ENCODE measurements around the gene NCEH1. TPM values are rescaled to one million over a fixed set of nuclear protein-coding genes. Genes with fewer than 3 reads are reported as not detected.

The NCEH1 gene
- total and polyA plus RNA-seq, 9 of the 15 experiments (the other 6 are each of a cell fraction or from before 2014, with no cell fraction given) = 1.3 to 5.0 (median 2.8) TPM

- Histone ChIP-seq H3K36me3 (ENCODE audit: control insufficient read depth, insufficient read depth, low read length) (no peaks in the 10 kb centered on the region), H3K9me3 (replicated peaks; ENCODE audit: control insufficient read depth, insufficient read depth, low read depth, low read length) (no peaks in the 10 kb centered on the region), H4K20me1 (replicated peaks; ENCODE audit: control insufficient read depth, insufficient read depth, low read length) (no peaks in the 10 kb centered on the region), H3K9me1 (ENCODE audit: control insufficient read depth, insufficient read depth, low read length) (no peaks in the 10 kb centered on the region), H3K4me1 (replicated peaks in 1 of 2; ENCODE audit: control insufficient read depth in 2 of 2, insufficient read depth in 2 of 2, low read length in 2 of 2) (no peaks in the 10 kb centered on the region; a peak in 1 of 5 replicates), H3K9ac (ENCODE audit: insufficient read depth in 1 of 2, low read depth in 2 of 2, low read length in 2 of 2) (no peak overlapping the region), H2AFZ (ENCODE audit: low read depth, low read length) (no peak overlapping the region), H3K27me3 (ENCODE audit: control insufficient read depth in 2 of 2, insufficient read depth in 2 of 2, low read length in 2 of 2) (no peaks in the 10 kb centered on the region), H3K4me3 (no peak overlapping the region), H3K27ac (ENCODE audit: extremely low read depth, low read depth, low read length) (no peak overlapping the region), H3K79me2 (ENCODE audit: control insufficient read depth, insufficient read depth, low read length) (no peaks in the 10 kb centered on the region), H3K4me2 (ENCODE audit: insufficient read depth, low read length) (no peak overlapping the region)
- no peak for ATAC-seq
- BruUV-seq (replicated peaks) = no TSS peak
- in situ Hi-C loops (cut with MboI) (loop anchor here (25.0 kb wide), 1 partner anchor 1685 kb away; no protein-coding TSS in a partner anchor), intact Hi-C loops (cut with micrococcal nuclease) (no loop called here)
- FAIRE-seq = no peak
- no peak for TF ChIP-seq ZNF696 (CRISPR knock-in tag; conservative IDR thresholded peaks at IDR 0.05)
- no peak for TF ChIP-seq ZNF589 (CRISPR knock-in tag; IDR thresholded peaks at IDR 0.05; ENCODE audit: low read depth)
- no peak for TF ChIP-seq NCOR1 (IDR thresholded peaks at IDR 0.05)
- no peak for TF ChIP-seq STAT5B (CRISPR knock-in tag; IDR thresholded peaks at IDR 0.05)
- no peak for TF ChIP-seq ZNF584 (CRISPR knock-in tag; IDR thresholded peaks at IDR 0.05; ENCODE audit: low read depth)
- TF ChIP-seq HSF4 (CRISPR knock-in tag; IDR thresholded peaks at IDR 0.05; ENCODE audit: borderline replicate concordance) = no peak
- TF ChIP-seq EWSR1 (IDR thresholded peaks at IDR 0.05; ENCODE audit: borderline replicate concordance, low read depth, partially characterized antibody) = no peak
- TF ChIP-seq ETV6 (IDR thresholded peaks at IDR 0.05; ENCODE audit: borderline replicate concordance in 1 of 2, low read depth in 2 of 2, low read length in 1 of 2) = no peak
- TF ChIP-seq ETV6 (CRISPR knock-in tag; IDR thresholded peaks at IDR 0.05; ENCODE audit: borderline replicate concordance) = no peak
- TF ChIP-seq PCBP2 (IDR thresholded peaks at IDR 0.05; ENCODE audit: low read depth, low read length, poor library complexity, severe bottlenecking) = no peak
- TF ChIP-seq CBX5 (IDR thresholded peaks at IDR 0.05; ENCODE audit: borderline replicate concordance, low read depth) = no peak
- TF ChIP-seq ZBTB43 (CRISPR knock-in tag; IDR thresholded peaks at IDR 0.05) = no peak
- POLR2A ChIA-PET = no interaction called here
- 70% methylated on average over 3 of the region's 3 CpGs for WGBS (ENCODE audit: insufficient coverage, low coverage, missing lambda C conversion rate)
- no peak for DNase-seq (ENCODE audit: extremely low read depth in 1 of 4, low spot score in 3 of 4)
- CTCF ChIA-PET (ENCODE audit: low intra/inter-chr PET ratio) = no interaction called here
Measured at GRCh38 chr3:172647080-172647479, 63.8 kb downstream of the NCEH1 start.
